ENCODE measurements around the gene DHX16.

The DHX16 gene

DNA sequence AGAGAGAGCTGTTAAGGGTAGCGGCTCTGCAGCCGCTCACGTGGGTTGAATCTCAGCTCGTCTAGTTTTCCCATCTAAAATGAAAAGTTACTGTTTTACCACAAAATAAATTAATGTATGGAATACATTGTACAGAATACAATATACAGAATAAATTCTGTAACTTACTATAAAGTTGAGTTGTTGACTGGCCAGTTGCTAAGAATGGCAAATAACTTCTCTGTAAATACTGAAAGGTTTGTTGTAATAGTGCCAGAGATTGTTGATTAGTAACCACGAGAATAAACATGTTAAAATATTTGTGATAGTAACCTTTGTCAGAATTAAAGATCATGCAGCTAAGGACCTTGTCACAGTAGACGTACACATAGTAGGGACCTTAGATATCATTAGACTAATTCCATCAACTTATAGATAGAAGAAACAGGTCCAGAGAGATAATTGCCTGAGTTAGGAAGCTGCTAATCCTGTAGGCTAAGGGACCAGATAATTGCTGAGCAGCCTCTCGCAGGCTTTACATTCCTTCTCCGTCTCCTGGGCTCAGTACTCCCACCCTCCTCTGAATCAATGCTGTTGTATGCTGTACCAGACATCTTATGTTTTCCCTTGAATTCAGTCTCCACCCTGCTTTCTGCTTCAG, 18.5 kb upstream of the DHX16 start:
- no peak for DNase-seq

DNA sequence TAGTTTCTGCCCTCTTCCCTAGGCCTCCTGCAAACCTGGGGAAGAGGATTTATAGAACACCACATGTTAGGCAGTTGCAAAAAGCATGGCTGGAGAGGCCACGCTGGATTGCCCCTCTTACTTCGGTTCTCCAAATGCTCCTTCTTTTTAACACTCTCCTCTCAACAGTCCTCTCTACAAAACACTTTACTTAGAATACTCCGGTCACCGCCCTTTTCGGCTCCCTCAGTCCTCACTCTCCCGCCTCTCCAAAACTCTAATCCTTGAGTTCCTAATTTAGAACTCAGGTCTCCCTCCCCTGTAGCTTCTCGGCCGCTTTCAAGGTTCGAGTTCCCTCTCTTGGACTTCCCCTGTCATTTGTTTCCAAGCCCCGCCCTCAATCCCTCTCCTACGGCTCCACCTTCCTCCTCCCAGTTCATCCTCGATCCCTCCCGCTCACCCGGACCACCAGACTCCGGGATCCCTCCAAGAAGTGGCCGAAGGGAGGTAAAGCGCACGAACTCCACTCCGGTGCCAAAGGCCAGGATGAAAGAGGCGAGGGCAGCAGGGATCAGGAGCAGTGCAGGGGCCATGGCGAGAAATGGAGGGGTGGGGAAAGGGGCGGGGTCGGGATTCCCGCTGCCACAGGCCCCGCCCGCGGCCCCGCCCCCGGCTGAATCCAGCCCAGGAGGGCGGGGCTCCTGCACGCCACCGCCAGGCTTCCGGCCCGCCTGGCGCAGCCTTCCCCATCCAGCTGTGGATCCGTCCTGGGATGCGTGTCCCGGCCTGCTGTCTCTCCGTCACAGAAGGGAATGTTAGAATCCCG, 17.8 kb upstream of the DHX16 start, which contains the start of gene NRM:
Gene NRM, minus strand, starts transcription at position 582 of the 805 bp plus-strand sequence. Its CDS starts 10 bp downstream, at position 572.
- DNase-seq = peak; percentile 83

DNA sequence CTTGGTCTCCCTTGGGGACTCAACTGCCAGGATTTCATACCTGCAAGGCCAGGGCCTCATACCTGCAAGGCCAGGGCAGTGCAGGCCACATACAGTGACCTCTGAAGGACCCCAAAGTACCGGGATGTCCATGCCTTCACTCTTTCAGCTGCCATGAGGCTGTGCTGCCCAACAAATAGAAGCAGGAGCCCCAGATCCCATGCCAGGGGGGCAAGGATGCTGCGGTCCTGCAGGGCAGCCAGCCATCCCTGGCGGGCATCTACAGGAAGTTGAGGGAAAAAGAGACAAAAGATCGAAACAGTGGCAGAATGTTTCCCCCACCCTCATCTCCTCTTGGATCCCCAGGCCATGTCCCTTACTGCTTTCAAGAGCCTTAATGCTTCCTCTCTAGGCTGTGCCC, 17.2 kb upstream of the DHX16 start:
- DNase-seq = no peak

DNA sequence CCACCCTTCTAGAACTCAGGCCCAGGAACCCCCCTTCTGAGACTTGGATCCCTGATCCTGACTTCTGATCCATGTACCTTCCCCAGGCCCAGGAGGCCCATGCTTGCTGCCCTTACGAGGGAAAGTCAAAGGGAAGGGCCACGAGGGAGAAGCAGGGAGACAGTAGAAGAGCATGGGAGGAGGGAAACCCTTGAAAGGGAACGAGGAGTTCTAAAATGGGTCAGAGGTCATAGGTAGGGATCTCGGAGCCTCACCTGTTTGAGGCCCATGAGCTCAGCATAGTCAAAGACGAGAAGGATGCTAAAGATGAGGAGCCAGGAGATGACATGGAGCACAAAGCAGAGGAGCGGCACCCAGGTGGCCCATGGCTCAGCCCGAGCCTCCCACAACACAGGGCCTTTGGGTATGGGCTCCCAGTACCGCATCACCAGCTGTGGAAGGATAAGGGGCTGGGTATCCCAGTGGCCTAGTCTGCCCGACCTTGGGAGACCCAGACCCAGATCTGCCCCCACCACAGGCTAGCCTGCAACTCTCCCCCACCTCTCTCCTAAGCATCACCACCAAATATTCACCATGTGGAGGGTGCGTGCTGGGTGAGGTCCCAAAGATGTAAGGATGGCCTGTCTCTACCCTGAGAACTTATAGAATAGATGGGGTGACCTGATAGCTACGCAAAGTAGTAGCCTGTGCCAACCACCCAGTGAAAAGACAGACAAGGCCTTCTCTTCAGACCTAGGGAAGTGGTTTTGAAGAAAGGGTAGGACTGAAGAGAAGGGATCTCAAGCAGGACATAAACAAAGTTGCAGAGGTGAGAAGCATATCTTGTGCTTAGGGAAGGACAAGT, 16.4 kb upstream of the DHX16 start:
- no peak for DNase-seq

DNA sequence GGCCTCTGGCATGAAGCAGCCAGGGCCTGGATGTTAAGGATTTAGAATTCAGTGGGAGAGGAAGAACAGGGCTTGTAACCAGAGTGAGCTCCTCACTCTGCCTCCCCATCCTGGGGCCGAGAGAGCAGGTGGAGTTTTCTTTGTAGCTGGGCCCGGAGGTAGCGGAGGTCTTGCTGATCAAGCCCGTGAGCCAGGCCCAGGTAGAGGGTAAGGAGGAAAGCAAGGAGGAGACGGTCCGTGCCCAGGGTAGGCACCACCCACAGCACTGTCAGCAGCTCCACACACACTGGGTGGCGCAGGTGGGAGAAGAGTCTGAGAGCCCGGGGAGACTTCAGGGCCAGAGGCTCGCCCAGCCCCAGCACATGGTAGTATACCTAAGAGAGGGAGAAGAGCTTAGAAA, 15.8 kb upstream of the DHX16 start:
- DNase-seq = no peak

DNA sequence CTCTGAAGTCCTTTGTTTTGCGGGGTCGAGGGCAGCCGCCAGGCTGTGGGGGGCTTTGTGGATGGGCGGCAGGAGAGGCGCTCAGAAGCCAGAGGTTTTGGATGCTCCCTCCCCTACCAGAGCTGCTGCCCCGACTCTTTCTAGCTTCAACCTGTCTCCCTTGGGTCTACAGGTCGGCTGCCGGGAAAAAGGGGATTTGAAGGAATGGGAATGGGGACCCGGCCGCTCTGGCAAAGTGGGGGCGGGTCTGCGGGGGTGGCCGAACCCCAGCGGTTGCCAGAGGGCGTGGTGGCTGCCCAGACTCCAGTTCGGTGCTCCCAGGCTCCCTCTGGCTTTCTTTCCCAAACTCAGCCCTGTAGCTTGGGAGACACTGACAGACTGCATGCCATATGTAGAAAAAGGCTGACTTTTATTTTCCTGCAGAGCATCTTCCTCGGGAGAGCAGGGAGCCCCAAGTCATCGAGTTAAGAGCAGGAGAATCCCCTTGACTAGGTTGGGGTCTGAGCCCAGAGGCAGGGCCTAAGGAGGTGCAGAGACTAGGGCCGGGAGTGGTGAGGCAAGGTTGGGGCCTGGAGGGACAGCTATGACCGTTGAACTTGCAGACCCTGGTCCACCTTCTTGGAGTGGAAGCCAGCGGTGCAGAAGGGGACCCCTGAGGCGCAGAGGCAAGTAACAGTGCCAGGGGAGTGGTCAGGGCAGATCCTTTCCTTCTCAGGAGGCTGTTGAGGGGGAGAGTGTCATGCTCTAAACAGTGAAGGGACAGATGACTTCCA, 15.0 kb upstream of the DHX16 start:
- DNase-seq = no peak

DNA sequence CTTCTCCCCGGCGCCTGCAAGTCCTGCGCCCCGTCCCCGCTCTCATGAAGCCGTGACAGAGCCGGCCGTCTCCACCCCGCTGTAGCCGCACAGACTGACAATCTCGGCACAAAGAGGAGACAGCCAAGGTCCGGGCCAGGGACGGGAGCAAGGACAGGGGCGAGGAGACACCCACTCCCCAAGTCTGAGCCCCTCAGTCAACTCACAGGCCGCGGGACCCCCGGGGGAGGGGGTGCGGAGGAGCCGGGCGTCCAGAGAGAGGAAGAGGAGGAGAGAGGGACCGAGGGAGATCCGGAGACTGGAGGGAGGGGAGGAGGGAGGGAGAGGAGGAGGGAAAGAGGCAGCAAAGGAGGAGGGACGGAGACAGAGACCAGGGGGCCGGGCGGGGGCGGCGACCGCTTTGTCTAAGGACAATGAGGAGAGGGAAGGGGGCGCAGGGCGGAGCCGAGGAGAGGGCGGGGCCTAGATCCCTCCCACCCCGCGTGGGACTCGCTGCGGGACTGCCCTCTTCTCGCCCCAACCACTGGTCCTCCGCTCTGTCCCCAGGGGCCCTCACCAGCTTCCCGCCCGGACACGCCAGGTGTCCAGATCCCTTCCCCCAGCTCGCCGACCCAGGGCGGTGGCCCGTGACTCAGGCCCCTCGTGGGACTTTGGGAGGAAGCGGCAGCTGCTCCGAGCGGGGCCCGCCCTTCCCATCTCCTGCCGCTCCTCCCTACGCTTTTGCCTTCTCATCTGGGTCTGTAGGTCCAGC, 14.3 kb upstream of the DHX16 start:
- peak; percentile 64 for DNase-seq

DNA sequence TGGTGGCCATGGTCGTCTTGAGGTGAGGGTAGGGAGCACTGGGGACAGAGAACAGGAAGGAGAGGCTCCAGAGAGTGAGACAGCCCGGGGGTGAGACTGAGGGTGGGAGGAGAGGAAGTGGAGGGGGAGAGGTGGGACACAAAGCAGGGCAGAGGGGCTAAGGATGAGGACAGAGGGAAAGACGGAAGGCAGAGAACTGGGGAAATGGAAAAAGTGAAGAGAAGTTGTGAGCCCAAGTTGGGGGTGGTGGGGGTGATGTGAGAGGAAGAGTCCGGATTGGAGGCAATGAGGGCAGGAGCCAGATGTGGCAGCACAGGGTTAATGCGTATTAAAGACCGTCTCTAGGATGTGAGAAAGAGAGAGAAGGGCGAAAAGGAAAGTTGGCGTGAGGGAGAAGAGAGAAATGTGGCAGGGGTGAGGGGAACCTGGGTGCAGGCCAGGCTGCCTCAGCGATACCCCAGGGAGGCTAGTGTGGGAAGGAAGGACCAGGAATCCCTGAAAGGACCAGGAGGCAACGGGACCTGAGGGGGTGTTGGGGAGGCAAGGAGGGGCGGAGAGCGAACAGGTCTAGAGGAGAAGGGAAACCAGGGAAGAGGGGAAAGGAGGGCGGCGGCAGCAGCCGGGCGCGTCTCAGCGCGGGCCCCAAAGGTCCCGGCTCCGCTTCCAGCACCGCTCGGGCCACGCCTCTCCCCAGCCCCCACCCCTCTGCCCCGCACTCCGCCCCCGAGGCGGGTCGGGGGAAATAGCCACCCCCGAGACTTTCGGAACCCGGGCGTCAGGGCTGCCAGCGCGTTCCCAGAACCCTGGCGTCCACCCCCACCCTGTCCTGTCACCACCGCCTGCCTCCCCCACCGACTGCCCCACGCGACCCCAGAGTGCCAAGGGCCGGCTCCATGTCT, 13.5 kb upstream of the DHX16 start, which contains the start of gene PPP1R18:
Gene PPP1R18, minus strand, starts transcription at position 637 of the 899 bp plus-strand sequence. Its CDS starts 627 bp downstream, at position 10.
- DNase-seq = no peak

DNA sequence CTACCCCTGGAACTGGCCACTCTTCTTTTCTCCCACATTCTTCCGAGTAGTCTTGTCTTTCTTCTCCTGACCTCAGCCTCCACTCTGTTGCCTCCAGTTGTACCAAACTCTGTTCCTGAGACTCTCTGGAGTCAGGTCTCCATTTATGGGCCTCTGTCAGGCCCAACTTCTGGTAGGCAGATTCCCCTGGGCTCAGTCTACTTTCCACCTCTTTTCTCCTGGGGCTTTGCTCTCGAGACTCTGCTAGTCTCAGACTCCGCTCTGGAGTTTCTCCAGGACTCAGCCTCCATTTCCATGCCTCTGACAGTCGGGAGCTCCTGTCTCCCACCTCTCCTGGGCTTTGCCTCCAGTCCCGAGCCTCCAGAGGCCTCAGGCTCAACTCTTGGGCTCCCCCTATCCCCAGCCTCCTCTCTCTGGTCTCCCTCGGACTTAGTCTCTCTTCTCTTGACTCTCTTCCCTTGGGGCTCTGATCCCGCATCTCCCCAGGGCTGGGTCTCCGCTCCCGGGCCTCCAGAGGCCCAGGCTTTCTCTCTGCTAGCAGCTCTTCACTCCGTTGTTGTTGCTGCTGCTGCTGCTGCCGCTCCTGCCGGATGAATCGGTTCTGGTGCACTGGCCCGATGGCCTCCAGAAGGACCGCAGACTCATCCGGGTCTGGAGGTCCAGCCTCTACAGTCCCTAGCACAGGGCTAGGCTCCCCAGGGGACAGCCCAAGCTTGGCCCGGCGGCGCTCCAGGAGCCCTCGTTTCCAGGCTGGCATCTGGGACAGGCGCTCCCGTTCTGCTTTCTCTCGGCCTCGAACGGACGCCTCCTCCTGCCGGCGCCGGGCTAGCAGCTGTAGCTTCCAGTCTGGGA, 12.6 kb upstream of the DHX16 start:
- peak; percentile 33 for DNase-seq

DNA sequence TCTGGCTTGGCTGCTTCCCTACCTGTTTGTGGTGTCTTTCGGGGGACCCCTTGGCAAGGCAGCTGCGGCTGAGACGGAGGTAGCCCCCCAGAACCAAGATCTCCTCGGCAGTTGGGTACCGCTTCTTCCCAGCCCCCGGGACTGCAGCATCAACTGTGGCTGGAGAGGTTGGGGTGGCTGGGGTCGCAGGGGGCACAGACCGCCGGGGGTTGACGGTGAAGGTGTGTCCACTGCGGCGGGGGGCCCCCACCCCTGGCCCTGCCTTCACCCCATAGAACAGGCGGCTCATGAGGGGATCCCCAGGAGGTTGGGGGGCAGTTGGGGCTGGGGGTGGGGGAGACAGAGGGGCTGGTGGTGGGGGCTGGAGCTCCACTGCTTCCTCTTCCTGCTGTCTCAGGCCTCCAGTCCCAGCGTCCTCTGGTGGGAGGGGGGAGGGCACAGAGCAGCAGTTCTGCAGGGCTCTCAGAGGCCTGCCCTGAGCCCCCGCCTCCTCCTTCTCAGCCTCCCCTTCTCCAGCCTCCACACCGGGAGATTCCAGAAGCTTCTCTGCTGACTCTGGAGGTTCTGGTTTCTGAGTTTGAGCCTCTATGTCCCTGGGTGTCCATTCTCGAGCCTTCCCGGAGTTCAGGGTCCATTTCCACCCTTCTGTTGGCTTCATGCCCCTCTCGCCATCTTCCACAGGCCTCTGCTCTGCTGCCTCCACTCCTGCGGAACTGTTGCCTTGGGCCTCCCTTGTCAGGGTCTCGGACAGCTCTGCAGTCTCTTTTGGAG, 11.8 kb upstream of the DHX16 start:
- DNase-seq = peak; percentile 32

DNA sequence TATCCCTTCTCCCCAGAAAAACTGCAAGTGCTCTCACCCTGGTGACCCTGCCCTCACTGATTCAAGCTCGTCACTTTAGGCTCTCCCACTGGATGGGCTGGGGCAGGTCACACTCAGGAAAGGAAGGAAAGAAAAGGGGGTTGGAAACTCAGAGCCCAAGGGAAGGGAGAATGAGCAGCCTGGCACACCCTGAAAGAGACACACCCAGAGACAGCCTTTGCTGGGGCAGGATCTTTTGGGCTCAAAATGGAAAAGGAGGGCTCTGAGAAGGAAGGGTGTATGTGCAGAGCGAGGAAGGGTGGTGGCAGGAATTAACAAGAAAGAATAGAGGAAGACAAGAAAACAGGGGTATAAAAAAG, 11.2 kb upstream of the DHX16 start:
- peak; percentile 23 for DNase-seq

DNA sequence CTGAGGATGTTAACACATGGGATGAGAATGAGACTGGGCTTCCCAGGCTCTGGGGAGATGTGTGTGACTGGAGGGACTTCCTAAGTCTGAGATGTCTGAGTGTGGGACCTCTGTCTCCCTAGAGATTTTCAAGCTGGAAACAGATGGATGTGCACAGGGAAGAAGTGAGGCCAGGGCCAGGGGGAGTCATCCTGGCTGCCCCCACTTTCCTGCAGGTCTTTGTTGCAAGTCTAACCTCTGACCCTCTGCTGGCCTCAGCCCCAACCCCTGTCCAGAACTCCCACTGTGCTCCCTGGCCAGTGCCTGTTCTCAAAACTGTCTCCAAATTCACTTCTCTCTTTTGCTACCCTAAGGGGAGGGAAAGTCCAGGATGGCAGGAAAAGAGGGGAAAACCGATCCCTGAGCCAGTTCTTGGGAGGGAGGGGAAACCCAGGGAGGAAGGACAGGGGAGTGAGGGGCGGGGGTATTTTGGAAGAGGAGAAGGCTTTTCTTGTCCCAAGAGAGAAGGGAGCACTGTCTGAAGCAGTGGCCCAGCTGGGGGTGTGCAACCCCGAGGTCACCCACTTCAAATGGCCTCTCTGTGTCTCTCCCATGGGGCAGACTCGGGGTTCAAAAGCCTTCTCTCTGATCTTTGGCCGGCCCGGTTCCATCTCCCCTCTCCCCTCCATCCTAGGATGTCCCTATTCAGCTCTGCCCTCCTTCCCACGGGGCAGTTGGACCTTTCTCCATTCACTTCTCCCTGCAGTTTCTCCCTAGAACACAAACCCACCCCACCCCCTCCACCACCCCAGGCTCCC, 10.6 kb upstream of the DHX16 start:
- DNase-seq = no peak

DNA sequence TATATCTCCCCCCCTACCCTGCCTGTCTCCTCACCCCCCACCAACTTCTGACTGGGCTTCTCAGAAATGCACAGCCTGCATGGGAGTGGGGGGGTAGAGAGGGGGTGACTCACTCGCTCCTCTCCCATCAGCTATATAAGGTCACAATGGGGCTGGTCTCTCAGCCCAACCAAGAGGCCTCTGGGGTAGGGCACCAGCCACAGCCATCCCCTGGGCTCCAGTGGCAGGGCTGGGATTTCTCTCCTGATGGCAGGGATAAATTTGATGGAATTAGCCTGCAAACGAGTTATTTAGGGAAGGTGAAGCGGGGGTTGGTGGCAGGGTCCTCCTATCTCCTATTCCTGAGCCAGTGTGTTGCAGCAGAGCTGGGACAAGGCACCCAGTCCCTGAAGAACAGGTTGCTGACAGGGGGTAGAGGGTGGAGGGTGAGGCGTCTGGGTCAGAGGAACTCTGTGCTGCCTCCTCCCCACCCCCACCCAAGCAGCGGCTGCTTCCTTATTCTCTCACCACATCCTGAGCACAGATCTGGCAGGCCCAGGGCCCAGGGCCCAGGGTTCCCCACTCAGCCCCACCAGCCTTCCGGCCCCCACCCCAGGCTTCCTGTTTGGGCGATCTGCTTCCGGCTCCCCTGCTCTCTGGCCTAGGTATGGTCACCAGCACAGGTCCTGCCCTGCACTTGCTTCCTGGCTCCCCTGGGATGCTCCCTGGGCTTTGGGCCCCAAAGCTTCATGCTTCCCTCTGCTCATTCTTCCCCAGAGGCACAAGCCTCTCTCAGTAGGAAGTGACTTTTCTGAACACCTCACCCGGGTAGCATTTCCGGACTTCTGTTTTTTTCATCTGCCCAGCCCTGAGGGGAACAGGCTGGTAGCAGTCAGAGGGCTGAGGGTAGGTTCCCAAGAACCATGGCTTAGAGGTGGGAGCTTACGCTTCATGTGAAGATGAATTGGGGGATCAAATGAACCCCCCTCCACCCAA, 9.6 kb upstream of the DHX16 start:
- peak; percentile 81 for DNase-seq

DNA sequence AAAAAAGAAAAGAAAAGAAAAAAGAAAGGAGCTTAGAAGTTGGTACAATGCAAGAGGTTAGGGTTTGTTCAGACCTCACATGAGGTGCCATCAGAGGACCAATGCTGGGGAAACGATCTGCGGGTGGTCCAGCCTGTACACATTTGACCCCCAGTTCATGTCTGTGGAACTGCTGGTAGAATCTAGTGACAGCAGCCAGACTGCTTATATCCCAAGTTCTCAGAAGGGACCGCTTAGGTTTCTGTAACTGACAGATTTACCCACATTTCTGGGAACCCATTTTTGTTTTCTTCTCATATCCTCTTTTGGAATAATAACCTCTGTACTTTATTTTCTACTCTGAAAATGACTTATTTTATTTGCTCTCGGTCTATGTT, 8.9 kb upstream of the DHX16 start:
- no peak for DNase-seq

DNA sequence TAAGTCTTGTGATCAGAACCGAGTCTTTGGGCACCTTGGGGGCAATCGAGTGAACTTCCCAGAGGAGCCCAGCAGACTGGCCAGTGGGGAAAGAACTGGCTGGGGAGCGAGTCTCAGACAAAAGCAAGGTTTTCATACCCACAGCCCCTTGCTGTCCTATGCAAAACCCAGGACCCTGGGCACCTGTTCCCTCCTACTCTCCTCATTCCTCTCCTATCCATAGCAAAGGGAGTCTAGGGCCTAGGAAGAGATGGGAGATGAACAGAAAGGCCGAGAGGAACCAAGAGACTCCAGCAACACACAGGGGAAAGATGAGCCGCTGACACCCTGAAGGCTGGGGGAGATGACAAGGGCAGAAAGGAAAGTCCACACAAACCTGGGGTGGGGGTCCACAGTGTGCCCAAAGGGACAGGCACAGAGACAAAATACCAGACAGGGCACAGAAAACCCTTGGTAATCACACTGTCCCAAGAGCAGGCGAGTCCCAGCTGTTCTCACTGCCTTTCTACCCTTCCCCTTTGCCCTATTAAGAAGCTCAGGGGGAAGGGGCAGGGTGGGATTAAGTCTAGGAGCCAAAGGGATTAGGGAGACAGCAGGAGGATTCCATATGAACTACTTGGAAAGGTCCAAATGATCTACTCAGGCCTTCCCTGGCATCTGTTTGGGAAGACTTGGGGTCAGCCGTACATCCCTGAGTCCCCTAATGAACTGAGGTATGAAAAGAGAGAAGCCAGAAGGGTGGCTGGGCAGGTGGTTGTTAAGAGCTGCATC, 7.1 kb upstream of the DHX16 start:
- DNase-seq = no peak

Measured in hematopoietic multipotent progenitor cell treated with erythropoietin and hydrocortisone succinate and interleukin-3 and kit ligand, for 8 days (in vitro differentiated cells).